ENCODE data around the gene GALNS. TPM values are rescaled to one million over a fixed set of nuclear protein-coding genes. Genes with fewer than 3 reads are reported as not detected.
"Not testable (repeated sequence)": the region's sequence is repeated elsewhere in the genome, so short reads cannot be mapped to it uniquely, and the experiment has no call there.

GALNS gene
- total and polyA plus RNA-seq, 12 donors, result 12.6 to 63.1 (median 36.2) TPM

DNA sequence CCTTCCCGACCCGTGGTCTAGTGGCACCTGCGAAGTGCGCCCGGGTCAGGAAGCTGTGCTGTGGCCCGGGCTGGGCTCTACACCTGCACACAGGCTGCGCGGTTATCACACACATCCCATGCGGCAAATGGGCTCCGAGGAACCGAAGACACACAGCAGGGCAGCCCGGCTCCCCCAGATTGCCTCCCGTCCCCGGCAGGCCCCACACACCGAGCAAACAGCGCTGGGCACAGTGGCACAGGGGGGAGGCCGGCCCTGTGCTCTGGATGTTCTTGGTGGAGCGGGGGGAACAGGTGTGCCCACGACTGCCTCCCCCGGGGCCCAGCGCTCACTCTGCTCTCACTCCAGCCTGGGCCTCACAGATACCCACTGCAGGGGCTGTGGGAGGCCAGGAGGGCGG, 38.6 kb upstream of the GALNS start:
- Histone ChIP-seq H3K4me1 (replicated peaks in 1 of 2) (no peaks in the 10 kb centered on the region), H3K27ac (no peak overlapping the region), H3K9me3 (replicated peaks in 1 of 3) (no peaks in the 10 kb centered on the region), H3K4me3 (no peak overlapping the region), H3K27me3 (no peaks in the 10 kb centered on the region), H3K36me3 (replicated peaks in 1 of 2) (no peaks in the 10 kb centered on the region)
- WGBS, 4 donors, result 92 to 96% (median 96%) methylated on average over 12 to 22 of the region's 22 CpGs
- DNase-seq, result no peak
- intact Hi-C loops (cut with DNase I), result no loop called here
- no peak for TF ChIP-seq POLR2A (IDR thresholded peaks at IDR 0.05)
- TF ChIP-seq, protein P1, sequence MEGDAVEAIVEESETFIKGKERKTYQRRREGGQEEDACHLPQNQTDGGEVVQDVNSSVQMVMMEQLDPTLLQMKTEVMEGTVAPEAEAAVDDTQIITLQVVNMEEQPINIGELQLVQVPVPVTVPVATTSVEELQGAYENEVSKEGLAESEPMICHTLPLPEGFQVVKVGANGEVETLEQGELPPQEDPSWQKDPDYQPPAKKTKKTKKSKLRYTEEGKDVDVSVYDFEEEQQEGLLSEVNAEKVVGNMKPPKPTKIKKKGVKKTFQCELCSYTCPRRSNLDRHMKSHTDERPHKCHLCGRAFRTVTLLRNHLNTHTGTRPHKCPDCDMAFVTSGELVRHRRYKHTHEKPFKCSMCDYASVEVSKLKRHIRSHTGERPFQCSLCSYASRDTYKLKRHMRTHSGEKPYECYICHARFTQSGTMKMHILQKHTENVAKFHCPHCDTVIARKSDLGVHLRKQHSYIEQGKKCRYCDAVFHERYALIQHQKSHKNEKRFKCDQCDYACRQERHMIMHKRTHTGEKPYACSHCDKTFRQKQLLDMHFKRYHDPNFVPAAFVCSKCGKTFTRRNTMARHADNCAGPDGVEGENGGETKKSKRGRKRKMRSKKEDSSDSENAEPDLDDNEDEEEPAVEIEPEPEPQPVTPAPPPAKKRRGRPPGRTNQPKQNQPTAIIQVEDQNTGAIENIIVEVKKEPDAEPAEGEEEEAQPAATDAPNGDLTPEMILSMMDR (IDR thresholded peaks at IDR 0.05), result no peak

DNA sequence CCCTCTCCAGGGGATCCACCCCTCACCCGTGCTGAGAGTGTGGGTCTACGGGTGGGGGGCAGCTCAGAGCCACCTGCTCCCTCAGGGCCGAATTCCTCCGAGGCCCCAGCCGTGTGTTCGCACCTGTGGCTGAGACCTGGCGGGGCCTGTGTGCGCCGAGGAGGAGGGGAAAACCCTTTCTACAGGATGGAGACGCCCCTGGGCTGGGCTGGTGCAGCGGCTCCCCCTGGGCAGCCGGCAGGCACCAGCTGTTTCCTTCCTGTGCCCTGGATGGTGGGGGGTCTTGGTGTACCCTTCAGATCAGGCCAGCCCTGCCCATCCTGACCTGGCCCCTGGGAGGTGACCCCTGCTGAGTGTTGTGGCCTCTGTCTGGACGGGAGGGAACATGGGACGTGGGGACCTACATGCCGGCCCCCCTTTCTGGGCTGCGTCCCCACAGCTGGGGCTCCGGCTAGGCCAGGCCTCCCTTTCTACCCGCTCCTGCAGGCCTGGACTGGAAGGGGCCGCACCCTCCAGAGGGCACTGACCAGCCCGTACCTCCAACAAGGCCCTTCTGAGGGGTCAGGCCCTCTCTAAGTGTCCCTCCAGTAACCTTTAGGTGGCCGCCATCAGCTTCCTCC, 38.0 kb upstream of the GALNS start:
- H3K27me3 ChIP-seq, result no peaks in the 10 kb centered on the region
- H3K4me3 ChIP-seq, result no peak overlapping the region
- DNase-seq, result no peak
- no peak for TF ChIP-seq POLR2A (IDR thresholded peaks at IDR 0.05)
- TF ChIP-seq, protein P1 (IDR thresholded peaks at IDR 0.05), result no peak
- no peak overlapping the region for H3K27ac ChIP-seq
- H3K36me3 ChIP-seq (replicated peaks in 1 of 2), result no peaks in the 10 kb centered on the region
- H3K9me3 ChIP-seq (replicated peaks in 1 of 3), result no peaks in the 10 kb centered on the region
- intact Hi-C loops (cut with DNase I), result no loop called here
- H3K4me1 ChIP-seq (replicated peaks in 1 of 2), result no peaks in the 10 kb centered on the region
- 86 to 91% (median 88%) methylated on average over 3 to 21 of the region's 21 CpGs for WGBS, 4 donors

DNA sequence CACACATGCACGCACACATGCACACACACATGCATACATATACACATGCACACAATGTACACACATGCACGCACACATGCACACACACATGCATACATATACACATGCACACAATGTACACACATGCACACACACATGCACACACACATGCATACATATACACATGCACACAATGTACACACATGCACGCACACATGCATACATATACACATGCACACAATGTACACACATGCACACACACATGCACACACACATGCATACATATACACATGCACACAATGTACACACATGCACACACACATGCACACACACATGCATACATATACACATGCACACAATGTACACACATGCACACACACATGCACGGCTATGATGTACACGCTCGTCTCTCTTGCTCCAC, 37.5 kb upstream of the GALNS start:
- WGBS, 4 donors, result 80 to 95% (median 93%) methylated on average over 4 to 5 of the region's 6 CpGs
- intact Hi-C loops (cut with DNase I), result not testable (repeated sequence)

DNA sequence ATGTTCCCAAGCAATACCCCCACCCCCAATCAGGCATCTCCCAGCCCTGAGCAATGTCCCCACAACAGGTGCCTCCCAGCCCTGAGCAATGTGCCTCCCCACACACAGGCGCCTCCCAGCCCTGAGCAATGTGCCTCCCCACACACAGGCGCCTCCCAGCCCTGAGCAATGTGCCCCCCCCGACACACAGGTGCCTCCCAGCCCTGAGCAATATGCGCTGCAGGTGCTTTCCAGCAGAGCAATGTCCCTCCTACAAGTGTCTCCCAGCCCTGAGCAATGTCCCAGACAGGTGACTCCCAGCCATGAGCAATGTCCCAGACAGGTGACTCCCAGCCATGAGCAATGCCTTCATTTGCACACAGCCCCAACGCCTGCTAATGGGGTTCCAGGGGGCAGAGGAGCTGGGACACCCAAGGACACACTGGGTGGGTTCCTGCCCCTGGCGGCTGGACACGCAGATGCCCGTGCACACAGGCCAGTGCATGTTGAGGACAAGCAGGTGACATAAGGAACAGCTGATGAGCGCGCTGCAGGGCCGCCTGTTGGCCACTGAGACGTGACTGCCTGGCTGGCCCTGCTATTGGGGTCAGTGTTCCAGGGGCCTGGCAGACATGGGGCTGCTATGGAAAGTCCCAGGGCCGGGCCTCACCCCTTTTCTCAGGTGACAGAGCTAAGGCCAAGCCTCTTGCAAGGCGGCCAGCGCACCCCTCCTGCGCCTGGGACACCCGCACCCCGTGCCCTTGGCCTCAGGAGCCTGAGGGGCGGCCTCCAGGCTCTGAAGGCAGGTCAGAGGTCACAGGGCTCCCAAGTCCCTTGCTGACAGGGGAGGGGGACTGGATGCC, 36.6 kb upstream of the GALNS start:
- WGBS, 4 donors, result 84 to 91% (median 88%) methylated on average over 11 to 19 of the region's 19 CpGs

More for the DNA sequence above, 37.5 kb upstream of the GALNS start:
- H3K36me3 ChIP-seq (replicated peaks in 1 of 2); H3K4me1 ChIP-seq (replicated peaks in 1 of 2); H3K27me3 ChIP-seq; DNase-seq; H3K9me3 ChIP-seq (replicated peaks in 1 of 3); H3K27ac ChIP-seq; H3K4me3 ChIP-seq: not testable (repeated sequence)

More for the DNA sequence above, 36.6 kb upstream of the GALNS start:
- Histone ChIP-seq H3K27ac (no peak overlapping the region), H3K36me3 (replicated peaks in 1 of 2) (no peaks in the 10 kb centered on the region), H3K4me1 (replicated peaks in 1 of 2) (no peaks in the 10 kb centered on the region), H3K9me3 (replicated peaks in 1 of 3) (no peaks in the 10 kb centered on the region), H3K4me3 (no peak overlapping the region), H3K27me3 (no peaks in the 10 kb centered on the region)
- intact Hi-C loops (cut with DNase I), result no loop called here
- TF ChIP-seq POLR2A (IDR thresholded peaks at IDR 0.05), result no peak
- TF ChIP-seq, protein P1 (IDR thresholded peaks at IDR 0.05), result no peak
- DNase-seq, result no peak

Data from adrenal gland (tissue), 12 donors.